Limb (tissue), 2 donors: ENCODE data around the gene DEAF1.

Experiments
- DNase-seq, 2 donors: peaks; one replicate each; pipeline ENCODE4 v3.0.0-alpha.2; 2016; ENCODE audit errors: extremely low spot score in 2 of 2

Gene DEAF1

DNA sequence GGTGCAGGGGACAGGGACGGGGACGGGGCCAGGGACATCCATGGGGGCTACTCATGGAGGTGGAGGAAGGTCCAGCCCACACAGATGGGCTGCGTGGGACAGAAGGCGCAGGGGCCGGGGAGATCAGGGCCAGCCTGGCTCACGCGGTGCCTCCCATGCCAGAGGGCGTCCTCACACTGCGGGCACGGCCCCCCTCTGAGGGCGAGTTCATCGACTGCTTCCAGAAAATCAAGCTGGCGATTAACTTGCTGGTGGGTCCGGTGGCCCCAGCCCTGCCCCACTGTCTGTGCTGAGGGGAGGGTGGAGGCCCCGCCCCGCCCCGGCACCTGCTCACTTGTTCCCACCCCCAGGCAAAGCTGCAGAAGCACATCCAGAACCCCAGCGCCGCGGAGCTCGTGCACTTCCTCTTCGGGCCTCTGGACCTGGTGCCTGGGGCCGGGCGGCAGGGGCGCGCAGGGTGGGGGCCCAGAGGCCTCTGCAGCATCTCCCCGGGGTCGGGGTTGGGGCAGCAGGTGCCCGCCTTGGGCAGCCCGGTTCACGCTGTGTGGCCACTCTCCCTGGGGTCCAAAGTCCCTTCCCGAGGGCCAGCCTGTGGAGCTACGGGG lies 26.8 kb upstream of the DEAF1 start:
- DNase-seq = peak in 1 of 2 donors; percentile 35

- DNase-seq = peak in 1 of 2 donors; percentile 28
Measured at GRCh38 chr11:721247-721740, 26.3 kb upstream of the DEAF1 start.

DNA sequence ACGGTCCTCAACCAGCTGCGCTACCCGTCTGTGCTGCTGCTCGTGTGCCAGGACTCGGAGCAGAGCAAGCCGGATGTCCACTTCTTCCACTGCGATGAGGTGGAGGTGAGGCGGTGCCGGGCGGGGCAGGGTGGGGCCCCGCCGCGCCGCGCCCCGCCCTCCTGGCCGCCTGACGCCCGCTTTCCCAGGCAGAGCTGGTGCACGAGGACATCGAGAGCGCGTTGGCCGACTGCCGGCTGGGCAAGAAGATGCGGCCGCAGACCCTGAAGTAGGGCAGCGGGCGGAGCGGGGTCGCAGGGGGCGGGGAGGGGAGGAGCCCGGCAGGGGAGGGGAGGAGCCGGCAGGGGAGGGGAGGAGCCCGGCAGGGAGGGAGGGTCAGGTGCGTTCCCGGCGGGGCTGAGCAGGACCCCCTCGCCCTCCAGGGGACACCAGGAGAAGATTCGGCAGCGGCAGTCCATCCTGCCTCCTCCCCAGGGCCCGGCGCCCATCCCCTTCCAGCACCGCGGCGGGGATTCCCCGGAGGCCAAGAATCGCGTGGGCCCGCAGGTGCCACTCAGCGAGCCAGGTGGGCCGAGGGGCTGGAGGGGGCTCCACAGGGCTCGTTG lies 25.7 kb upstream of the DEAF1 start:
- DNase-seq = peak in 1 of 2 donors; percentile 71

DNA sequence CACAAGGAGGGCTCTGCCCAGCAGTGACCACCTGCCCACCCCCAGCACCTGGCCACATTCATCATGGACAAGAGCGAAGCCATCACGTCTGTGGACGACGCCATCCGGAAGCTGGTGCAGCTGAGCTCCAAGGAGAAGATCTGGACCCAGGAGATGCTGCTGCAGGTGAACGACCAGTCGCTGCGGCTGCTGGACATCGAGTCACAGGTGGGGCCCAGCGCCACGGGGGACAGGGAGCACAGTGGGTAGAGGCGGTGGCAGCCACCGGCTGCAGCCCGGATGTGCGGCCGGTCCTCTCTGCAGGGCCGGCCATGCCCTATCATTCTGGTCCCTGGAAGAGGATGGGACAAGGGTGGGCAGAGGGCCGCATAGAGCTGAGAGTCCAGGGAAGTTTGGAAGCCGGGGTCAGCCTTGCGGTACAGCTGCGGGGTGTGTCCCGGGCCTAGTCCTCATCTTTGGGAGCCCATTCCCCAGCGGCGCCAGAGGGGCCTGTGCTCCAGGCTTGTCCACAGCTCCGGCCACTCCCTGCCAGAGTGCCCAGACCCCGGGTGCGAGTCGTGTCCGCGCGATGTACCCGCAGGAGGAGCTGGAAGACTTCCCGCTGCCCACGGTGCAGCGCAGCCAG lies 25.1 kb upstream of the DEAF1 start:
- DNase-seq = peak in 1 of 2 donors; percentile 27

DNA sequence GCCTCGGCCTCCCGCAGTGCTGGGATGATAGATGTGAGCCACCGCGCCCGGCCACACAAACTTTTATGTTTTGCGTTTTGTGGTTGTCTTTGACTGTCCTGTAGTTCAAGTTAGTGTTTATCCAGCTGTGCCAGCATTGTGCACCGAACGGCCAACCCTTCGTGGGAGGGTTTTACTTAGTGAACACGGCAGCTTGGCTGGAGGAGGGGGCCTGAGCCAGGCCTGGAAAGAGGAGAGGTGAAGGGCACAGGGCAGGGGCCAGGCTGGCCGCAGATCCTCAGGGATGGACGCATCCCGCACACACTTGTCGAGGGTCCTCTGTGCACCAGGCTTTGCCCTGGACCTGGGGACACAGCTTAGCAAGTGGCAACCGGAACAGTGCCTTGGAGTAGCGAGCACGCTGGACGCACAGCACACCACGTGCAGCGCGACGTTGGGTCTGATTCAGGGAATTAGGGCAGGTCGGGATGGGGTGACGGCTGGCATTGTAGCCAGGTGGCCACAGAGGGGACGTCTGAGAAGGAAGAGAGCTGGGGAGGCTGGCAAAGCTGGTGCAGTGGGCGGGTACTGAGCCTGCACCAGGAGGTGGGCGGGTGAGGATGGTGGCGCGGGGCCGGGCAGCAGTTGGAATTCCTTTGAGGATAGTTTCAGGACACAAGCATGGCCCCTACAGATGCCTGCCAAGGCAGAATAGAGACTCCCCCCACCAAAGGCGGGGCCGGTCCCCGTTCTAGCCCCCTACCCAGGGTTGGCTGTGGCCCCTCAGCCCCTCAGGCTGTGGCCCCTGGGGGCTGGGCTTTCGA lies 24.4 kb upstream of the DEAF1 start:
- DNase-seq = no peak

DNA sequence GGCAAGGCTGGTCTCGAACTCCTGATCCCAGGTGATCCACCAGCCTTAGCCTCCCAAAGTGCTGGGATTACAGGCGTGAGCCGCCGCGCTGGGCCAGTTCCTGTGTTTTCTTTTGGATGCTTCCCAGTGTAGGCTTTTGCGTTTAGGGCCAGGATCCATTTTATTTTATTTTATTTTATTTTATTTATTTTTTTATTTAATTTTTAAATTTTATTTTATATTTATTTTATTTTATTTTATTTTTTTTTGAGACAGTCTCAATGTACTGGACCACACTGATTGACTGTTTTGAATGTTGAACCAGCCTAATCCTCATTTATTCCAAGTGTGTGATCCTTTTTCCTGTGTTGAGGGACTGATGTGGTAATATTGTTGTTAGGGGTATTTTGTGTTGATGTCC lies 19.4 kb upstream of the DEAF1 start:
- DNase-seq = no peak

DNA sequence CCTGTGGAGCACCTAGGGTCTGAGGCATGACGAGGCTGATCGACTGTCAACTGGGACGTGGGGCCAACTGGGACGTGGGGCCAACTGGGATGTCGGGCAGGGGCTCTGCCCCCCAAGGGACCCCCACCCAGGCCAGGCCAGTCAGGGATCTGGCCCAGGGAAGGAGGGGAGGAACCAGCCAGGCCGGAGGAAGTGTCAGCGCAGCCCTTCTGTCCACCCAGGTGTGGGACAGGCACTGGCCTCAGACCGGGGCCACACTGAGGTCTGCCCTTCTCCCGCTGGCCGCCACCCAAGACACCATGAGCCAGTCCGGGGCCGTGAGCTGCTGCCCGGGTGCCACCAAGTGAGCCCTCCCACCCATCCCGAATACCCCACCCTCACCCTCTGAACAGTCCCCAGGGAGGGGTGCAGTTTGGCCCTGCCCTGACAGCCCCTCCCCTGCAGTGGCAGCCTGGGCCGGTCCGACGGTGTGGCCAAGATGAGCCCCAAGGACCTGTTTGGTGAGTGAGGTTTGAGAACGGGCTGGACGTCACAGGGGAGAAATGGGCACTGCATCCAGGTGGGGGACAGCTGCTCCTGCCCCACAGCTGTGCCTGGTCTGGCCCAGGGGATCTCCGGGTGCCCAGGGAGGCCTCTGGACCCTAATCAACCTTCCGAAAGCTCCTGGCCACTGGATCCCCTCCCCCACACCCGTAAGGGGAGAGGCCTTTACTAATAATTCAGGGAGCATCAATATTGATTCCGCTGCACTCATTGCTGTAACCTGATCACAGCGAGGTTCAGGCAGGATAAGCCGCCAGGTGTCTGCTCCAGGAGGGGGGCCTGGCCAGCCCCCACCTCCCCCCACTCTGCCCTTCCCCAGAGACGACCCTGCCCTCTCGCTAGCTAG lies 14.3 kb upstream of the DEAF1 start:
- no peak for DNase-seq

- no peak for DNase-seq
Measured at GRCh38 chr11:708511-708910, 13.5 kb upstream of the DEAF1 start.

- no peak for DNase-seq
Measured at GRCh38 chr11:707817-708420, 12.9 kb upstream of the DEAF1 start.

- DNase-seq = no peak
Measured at GRCh38 chr11:706957-707816, 12.2 kb upstream of the DEAF1 start.

- no peak for DNase-seq
Measured at GRCh38 chr11:706439-706956, 11.5 kb upstream of the DEAF1 start.

DNA sequence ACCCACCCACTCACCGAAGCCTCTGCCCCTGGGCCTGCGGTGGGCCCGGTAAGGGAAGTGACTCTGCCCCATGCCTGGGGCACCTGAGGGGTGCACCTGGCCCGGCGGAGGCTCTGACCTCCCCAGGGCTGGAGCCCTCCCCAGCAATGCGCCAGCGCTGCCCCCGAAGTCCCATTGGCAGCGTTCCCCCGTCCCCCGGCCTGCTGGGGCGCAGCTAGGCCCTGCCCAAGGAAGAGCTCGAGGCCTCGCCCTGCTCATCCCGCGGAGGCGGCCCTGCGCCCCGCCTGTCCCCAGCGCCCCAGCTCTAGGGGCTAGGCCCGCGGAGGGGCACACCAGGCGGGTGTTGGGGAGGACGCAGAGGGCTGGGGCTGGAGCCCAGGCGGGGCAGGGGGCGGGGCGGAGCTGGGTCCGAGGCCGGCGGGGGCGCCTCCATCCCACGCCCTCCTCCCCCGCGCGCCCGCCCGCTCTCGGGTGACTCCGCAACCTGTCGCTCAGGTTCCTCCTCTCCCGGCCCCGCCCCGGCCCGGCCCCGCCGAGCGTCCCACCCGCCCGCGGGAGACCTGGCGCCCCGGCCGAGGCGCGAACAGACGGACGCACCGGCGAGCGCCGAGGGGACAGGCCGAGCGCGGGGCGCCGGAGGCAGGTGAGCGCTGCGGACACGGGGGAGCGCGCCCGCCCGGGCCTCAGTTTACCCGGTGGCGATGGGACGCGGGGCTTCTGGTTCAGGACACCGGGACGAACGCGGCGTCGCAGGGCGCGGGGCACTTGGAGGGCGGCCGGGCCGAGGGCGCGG lies 10.8 kb upstream of the DEAF1 start, which contains the start of gene EPS8L2:
TSS of gene EPS8L2 (plus strand) at position 586 of the 793 bp plus-strand sequence. CDS start 3,177 bp downstream, outside the sequence.
- no peak for DNase-seq

DNA sequence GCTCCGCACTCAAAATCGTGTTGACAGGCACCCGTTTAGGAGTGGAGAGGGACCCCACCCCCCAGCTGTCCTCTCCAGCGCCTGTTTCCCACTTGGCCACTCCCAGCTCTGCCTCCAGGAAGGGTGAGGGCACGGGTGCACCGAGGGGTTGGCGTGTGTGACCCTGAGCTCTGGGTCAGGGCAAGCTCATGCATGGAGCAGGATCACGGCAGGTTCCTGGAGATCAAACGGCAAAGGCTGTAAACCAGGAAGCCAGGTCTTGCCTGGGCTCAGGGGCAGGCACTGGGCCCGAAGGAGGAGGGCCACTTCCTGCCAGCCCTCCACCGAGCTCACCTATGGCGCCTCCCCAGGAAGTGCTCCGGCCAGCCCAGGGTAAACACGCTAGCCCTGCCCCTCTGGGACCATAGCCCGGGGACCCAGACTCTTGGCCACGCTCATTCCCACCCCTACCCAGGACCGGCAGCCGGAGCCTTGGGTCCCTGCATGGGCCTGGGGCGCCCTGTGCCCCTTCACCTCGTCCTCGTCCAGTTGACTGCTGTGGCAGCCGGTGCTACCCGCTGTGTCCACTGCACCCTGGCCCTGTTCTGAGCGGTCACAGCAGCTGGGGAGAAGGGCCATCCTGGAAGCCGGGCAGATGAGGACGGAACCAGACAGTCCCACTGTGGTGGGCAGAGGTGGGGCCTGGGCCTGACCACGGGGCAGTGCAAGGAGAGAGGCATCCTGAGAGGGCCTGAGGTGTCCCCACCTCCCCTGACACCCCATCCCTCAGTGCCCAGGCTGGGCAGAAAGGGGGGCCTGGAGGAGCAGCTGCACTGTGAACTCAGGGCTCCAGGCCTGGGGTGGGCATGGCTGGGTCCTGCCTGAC lies 10.0 kb upstream of the DEAF1 start:
- DNase-seq = no peak

DNA sequence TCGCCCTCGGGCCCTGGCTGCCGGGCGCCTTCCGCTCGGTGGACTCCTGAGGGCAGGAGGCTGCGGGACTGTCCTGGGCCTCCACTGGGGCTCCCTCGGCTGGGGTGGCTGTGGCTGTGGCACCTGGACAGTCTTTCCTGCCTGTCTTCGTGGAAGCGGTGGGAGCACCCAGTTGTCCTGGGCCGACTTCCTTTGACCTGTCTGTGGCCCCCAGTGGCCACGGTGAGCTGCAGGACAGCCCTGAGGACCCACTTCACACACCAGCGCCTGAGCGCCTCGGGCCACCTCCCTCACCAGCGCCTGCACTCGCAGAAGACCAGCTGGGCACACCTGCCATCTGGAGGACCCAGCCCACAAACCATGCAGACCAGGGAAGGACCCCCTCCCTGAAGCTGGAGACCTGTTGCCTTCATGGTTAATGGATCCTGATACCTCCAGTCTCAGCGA lies 9.2 kb upstream of the DEAF1 start:
- DNase-seq = no peak

GRCh38 chr11:703506-703905 lies 8.5 kb upstream of the DEAF1 start:
- no peak for DNase-seq

- no peak for DNase-seq
Measured at GRCh38 chr11:702462-703461, 7.7 kb upstream of the DEAF1 start.
